ENCODE measurements around the gene GFM2. TPM values are rescaled to one million over a fixed set of nuclear protein-coding genes. Genes with fewer than 3 reads are reported as not detected.
"Not testable (repeated sequence)": the region's sequence is repeated elsewhere in the genome, so short reads cannot be mapped to it uniquely, and the experiment has no call there.

Gene GFM2
- total RNA-seq, 1 donor from 2014 or later = 35.5 TPM

DNA sequence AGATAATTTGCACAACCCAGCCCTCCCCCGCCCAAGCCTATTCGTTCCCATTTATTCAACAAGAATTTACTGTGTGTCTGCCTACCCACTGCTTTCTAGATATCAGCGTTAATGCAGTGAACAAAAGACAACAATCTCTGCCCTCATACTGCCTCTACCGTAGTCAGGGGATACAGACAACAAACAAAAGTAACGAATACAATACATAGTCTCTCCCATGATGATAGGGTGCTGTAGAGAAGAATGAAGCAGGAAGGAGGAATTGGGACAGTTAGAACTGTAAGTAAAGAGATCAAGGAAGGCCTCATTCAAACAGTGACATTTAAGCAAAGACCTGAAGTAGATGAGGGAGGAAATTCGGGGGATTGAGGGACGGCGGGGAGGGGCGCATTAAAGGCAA is 1.7 kb downstream of the GFM2 start:
- Mint-ChIP-seq H3K9me3 (no peaks in the 10 kb centered on the region), H3K27me3 (ENCODE audit: insufficient read depth) (no peaks in the 10 kb centered on the region), H3K27ac (peak overlapping the region; percentile 75), H3K36me3 (ENCODE audit: low read depth) (peaks cover 26% of the 10 kb centered on the region), H3K4me3 (peak overlapping the region; percentile 98), H3K4me1 (ENCODE audit: low read depth) (peaks cover 30% of the 10 kb centered on the region)
- intact Hi-C loops (cut with micrococcal nuclease) = loop anchor here (5.0 to 10.0 kb wide), 5 partner anchors 87 to 1492 kb away; partner anchors contain the start of genes ENC1 and POC5
- no peak for DNase-seq (ENCODE audit: low spot score)

DNA sequence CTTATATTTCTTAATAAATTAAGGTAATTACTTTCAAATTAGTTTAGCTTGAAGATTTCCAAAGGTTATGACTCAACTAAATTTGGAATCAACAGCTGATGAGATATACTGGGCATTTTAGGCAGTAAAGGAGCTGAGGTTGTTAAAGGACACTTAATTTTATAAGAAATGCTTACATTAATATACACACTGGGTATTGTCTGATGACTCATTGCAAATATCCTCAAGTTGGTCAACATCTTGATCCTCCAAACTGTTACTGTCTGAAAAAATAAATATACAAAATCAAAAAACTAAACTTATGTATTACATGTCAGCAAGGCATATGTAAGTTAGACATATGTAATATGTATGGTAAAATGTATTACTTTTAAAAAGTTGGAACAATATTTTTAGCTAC is 3.4 kb downstream of the GFM2 start:
- no peaks in the 10 kb centered on the region for H3K9me3 Mint-ChIP-seq
- intact Hi-C loops (cut with micrococcal nuclease) = loop anchor here (10.0 kb wide), 1 partner anchor 951 kb away; the partner anchor contains the start of gene POC5
- no peak overlapping the region for H3K27ac Mint-ChIP-seq
- no peaks in the 10 kb centered on the region for H3K27me3 Mint-ChIP-seq (ENCODE audit: insufficient read depth)
- peaks cover 25% of the 10 kb centered on the region for H3K4me1 Mint-ChIP-seq (ENCODE audit: low read depth)
- DNase-seq (ENCODE audit: low spot score) = no peak
- no peak overlapping the region for H3K4me3 Mint-ChIP-seq
- H3K36me3 Mint-ChIP-seq (ENCODE audit: low read depth) = peaks cover 22% of the 10 kb centered on the region

DNA sequence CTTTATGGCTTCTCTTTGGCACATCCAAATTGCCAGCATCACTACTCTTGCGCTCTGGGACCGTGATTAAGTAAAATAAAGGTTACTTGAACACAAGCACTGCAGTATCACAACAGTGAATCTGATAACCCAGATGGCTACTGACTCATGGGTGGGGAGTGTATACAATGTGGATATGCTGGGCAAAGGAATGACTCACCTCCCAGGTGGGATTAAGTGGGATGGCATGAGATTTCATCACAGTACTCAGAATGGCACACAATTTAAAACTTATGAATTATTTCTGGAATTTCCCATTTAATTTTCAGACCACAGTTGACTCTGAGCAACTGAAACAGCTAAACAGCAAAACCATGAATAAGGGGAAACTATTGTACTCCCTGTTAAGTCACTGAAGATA is 4.3 kb downstream of the GFM2 start:
- DNase-seq (ENCODE audit: low spot score) = no peak
- H3K4me3 Mint-ChIP-seq = no peak overlapping the region
- peak overlapping the region; percentile 45 for H3K27ac Mint-ChIP-seq
- H3K4me1 Mint-ChIP-seq (ENCODE audit: low read depth) = peaks cover 20% of the 10 kb centered on the region
- no peaks in the 10 kb centered on the region for H3K9me3 Mint-ChIP-seq
- H3K27me3 Mint-ChIP-seq (ENCODE audit: insufficient read depth) = no peaks in the 10 kb centered on the region
- peaks cover 22% of the 10 kb centered on the region for H3K36me3 Mint-ChIP-seq (ENCODE audit: low read depth)
- intact Hi-C loops (cut with micrococcal nuclease) = loop anchor here (10.0 kb wide), 1 partner anchor 952 kb away; the partner anchor contains the start of gene POC5

DNA sequence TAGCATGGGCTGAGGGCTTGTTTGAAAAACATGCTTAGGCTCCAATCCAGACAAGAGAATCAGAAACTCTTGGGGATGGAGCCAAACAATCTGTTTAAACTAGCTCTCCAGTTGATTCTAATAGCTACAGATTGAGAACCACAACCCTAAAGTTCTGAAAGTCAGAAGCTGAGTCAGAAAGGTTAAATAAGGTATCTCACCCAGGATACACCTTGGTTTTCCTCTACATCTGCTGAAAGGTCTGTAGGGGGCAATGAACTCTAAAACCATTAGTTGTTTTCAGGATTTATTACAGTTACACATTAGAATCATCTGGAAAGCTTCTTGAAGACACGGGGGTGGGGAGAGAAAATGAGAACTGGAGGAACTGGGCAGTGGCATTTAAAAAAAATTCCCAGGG is 5.7 kb downstream of the GFM2 start:
- DNase-seq (ENCODE audit: low spot score) = no peak
- peaks cover 20% of the 10 kb centered on the region for H3K4me1 Mint-ChIP-seq (ENCODE audit: low read depth)
- intact Hi-C loops (cut with micrococcal nuclease) = loop anchor here (10.0 kb wide), 1 partner anchor 954 kb away; the partner anchor contains the start of gene POC5
- no peak overlapping the region for H3K27ac Mint-ChIP-seq
- no peaks in the 10 kb centered on the region for H3K27me3 Mint-ChIP-seq (ENCODE audit: insufficient read depth)
- H3K4me3 Mint-ChIP-seq = no peak overlapping the region
- H3K36me3 Mint-ChIP-seq (ENCODE audit: low read depth) = peaks cover 29% of the 10 kb centered on the region
- H3K9me3 Mint-ChIP-seq = peaks cover 5% of the 10 kb centered on the region

DNA sequence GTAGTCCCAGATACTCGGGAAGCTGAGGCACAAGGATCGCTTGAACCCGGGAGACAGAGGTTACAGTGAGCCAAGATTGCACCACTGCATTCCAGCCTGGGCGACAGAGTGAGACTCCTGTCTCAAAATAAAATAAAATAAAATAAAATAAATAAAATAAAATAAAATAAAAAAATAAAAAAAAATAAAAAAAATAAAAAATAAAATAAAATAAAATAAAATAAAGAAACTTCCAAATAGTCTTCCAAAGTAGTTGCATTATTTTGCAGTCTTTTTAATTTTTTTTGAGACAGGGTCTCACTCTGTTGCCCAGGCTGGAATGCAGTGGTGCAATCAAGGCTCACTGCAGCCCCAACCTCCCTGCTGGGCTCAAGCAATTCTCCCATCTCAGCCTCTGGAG is 18.2 kb downstream of the GFM2 start:
- not testable (repeated sequence) for H3K27me3 Mint-ChIP-seq (ENCODE audit: insufficient read depth); H3K4me3 Mint-ChIP-seq
- H3K36me3 Mint-ChIP-seq (ENCODE audit: low read depth) = peaks cover 30% of the 10 kb centered on the region

DNA sequence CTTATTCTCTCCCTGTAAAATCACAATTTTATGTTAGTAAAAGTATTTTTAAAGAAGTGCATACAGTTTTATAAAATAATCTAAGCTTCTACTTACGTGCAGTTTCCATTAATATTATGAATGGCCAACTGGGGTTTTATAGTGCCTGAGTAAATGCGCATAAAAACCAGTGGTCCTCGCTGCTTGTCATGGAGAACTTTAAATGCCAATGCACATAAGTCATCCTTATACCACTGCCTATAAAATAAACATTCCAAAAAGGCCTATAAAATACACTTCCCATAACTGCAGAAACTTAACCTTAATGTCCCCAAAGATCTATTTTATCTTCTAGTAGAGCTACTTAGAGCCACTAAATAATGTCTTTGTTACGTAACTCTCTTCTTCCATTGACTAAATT is 28.5 kb downstream of the GFM2 start:
- no peaks in the 10 kb centered on the region for H3K27me3 Mint-ChIP-seq (ENCODE audit: insufficient read depth)
- no peak for DNase-seq (ENCODE audit: low spot score)
- H3K27ac Mint-ChIP-seq = no peak overlapping the region
- H3K4me3 Mint-ChIP-seq = no peak overlapping the region
- peaks cover 38% of the 10 kb centered on the region for H3K36me3 Mint-ChIP-seq (ENCODE audit: low read depth)
- intact Hi-C loops (cut with micrococcal nuclease) = no loop called here
- no peaks in the 10 kb centered on the region for H3K9me3 Mint-ChIP-seq
- no peaks in the 10 kb centered on the region for H3K4me1 Mint-ChIP-seq (ENCODE audit: low read depth)

More for the DNA sequence above, 18.2 kb downstream of the GFM2 start:
- intact Hi-C loops (cut with micrococcal nuclease); H3K4me1 Mint-ChIP-seq (ENCODE audit: low read depth); DNase-seq (ENCODE audit: low spot score); H3K27ac Mint-ChIP-seq; H3K9me3 Mint-ChIP-seq: not testable (repeated sequence)

DNA sequence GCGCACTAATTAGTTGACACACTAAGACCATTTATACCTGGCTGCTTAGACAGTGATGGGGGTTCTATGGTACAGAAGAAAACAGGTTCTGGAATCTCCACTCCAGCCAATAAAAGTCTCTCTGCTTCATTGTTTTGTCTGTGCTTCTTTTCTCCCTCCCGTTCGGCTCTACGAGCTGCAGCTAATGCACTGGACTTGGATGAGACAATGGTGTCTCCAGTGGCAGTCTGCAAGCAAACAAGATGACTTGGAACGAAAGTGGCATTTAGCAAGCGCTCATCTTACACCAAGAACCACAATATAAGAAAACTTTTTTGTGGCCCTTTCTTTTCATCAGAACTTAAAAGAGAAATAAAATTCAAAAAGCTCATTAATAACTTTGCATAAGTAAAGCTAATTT is 30.2 kb downstream of the GFM2 start:
- Mint-ChIP-seq H3K9me3 (no peaks in the 10 kb centered on the region), H3K36me3 (ENCODE audit: low read depth) (peaks cover 41% of the 10 kb centered on the region), H3K4me1 (ENCODE audit: low read depth) (no peaks in the 10 kb centered on the region), H3K27me3 (ENCODE audit: insufficient read depth) (no peaks in the 10 kb centered on the region), H3K27ac (no peak overlapping the region), H3K4me3 (no peak overlapping the region)
- no peak for DNase-seq (ENCODE audit: low spot score)
- intact Hi-C loops (cut with micrococcal nuclease) = no loop called here

DNA sequence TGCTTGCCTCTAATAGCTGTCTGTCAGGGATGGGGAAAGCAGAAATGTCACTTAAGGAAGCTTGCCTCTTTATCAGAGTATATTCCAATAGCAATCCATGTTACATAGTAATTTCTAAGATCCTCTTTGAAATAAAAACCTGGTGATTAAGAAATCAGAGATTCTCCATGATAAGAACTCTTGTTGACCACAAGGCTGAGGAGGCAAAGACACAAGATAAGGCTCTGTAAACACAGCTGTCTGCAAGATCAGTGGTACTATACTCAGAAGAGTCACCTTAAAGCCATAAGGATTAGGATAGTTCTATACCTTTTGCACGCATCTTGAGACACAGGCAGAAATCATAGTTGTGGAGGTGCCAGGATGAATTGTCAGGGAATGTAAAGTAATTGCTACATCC is 41.6 kb downstream of the GFM2 start:
- no peaks in the 10 kb centered on the region for H3K9me3 Mint-ChIP-seq
- H3K4me1 Mint-ChIP-seq (ENCODE audit: low read depth) = no peaks in the 10 kb centered on the region
- intact Hi-C loops (cut with micrococcal nuclease) = no loop called here
- DNase-seq (ENCODE audit: low spot score) = no peak
- H3K36me3 Mint-ChIP-seq (ENCODE audit: low read depth) = peaks cover 36% of the 10 kb centered on the region
- H3K27me3 Mint-ChIP-seq (ENCODE audit: insufficient read depth) = no peaks in the 10 kb centered on the region
- H3K27ac Mint-ChIP-seq = no peak overlapping the region
- no peak overlapping the region for H3K4me3 Mint-ChIP-seq

DNA sequence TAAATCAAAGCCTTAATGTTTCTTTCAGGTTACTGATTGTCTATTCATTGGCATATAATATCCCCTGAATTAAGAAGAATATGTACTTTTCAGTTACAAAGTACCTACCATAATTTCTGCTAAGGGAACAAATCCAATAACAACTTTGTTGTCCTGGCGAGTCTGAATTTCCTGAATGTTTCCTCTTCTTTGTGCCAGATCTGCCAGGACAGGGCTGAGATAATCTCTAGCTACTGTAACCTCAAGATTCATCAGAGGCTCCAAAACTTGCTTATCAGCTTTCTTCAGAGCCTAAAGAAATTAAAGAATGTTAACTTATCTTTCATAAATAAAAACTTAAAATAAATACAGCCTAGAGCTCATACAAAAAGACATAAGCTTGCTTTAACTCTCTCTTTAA is 44.6 kb downstream of the GFM2 start:
- intact Hi-C loops (cut with micrococcal nuclease) = no loop called here

DNA sequence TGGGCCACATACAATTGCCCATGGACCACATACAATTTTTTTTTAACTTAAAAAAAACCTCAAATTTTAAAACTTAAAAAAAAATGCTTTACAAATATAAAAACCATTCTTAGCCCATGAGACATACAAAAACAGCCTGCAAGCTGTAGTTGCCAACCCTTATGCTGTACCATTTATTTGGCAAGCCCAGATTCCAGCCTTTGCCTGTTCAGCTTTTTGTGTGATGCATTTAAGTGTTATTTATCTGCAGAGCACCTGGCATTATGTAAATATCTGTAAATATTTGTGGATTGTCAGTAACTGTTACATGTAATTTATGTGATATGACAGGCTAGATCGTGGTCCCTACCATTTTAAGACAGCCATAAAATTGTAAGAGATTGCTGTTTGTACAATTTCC is 49.3 kb downstream of the GFM2 start:
- no peak overlapping the region for H3K27ac Mint-ChIP-seq
- no peaks in the 10 kb centered on the region for H3K9me3 Mint-ChIP-seq
- no peaks in the 10 kb centered on the region for H3K27me3 Mint-ChIP-seq (ENCODE audit: insufficient read depth)
- DNase-seq (ENCODE audit: low spot score) = no peak
- intact Hi-C loops (cut with micrococcal nuclease) = no loop called here
- H3K4me3 Mint-ChIP-seq = no peak overlapping the region
- H3K36me3 Mint-ChIP-seq (ENCODE audit: low read depth) = peaks cover 40% of the 10 kb centered on the region
- no peaks in the 10 kb centered on the region for H3K4me1 Mint-ChIP-seq (ENCODE audit: low read depth)

More for the DNA sequence above, 44.6 kb downstream of the GFM2 start:
- H3K27me3 Mint-ChIP-seq (ENCODE audit: insufficient read depth) = no peaks in the 10 kb centered on the region
- no peak overlapping the region for H3K4me3 Mint-ChIP-seq
- H3K9me3 Mint-ChIP-seq = no peaks in the 10 kb centered on the region
- peaks cover 43% of the 10 kb centered on the region for H3K36me3 Mint-ChIP-seq (ENCODE audit: low read depth)
- H3K27ac Mint-ChIP-seq = no peak overlapping the region
- DNase-seq (ENCODE audit: low spot score) = no peak
- H3K4me1 Mint-ChIP-seq (ENCODE audit: low read depth) = no peaks in the 10 kb centered on the region

DNA sequence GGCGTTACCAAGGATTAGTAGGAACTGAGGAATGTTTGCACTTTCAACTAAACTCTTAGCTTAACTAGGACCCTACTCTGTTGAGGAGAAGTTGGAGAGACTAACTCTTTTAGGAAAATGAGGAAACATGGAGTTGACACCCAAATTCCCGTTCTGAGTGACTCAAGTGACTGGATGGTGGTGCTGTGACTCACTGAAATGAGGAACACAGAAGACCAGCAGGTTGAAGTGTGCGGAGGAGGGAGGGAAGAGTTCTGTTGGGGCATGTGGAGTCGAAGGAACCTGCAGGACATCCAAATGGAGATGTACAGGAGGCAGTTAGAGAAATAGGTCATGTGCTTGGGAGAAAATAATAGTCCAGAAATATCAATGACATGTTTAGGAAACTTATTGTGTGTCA is 73.7 kb downstream of the GFM2 start:
- peaks cover 38% of the 10 kb centered on the region for H3K36me3 Mint-ChIP-seq (ENCODE audit: low read depth)
- peaks cover 7% of the 10 kb centered on the region for H3K4me1 Mint-ChIP-seq (ENCODE audit: low read depth)
- no peaks in the 10 kb centered on the region for H3K9me3 Mint-ChIP-seq
- no peaks in the 10 kb centered on the region for H3K27me3 Mint-ChIP-seq (ENCODE audit: insufficient read depth)
- intact Hi-C loops (cut with micrococcal nuclease) = no loop called here
- H3K27ac Mint-ChIP-seq = no peak overlapping the region
- H3K4me3 Mint-ChIP-seq = no peak overlapping the region
- DNase-seq (ENCODE audit: low spot score) = no peak

DNA sequence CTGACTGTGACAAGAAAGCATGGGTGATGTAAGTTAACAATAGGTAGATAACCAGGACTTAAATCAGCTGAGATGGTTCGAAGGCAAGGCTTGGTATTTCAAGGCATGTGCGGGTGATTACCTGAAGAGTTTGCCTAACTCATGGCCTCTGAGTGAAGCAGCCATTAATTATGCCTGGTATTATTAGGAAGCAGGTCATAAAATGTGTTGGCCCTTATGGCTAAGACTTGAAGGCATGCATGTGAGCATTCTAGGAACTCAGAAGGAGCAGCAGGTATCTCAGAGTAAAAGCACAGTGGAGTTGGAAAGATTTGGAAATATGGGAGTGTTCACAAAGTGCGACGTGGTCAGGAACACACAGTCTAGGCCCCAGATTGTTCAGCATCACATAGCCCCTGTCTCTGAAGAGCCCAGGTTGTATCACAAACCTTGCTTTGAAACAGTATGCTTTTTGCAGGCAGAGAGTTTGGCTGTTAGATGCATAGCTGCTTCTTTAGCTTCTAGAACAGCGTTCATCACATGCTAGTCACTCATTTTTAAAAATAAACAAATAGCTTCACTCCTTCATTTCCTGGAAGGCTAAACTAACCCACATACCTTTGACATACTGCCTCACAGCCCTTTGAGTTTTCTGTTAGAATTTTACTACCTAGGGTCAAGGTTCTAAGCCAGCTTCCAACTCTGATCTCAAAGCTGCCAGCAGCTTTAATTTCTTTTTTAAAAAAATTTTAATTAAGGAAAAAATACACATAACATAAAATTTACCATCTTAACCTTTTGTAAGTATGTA is 79.8 kb downstream of the GFM2 start:
- Mint-ChIP-seq H3K9me3 (no peaks in the 10 kb centered on the region), H3K27me3 (ENCODE audit: insufficient read depth) (peaks cover 3% of the 10 kb centered on the region)
- intact Hi-C loops (cut with micrococcal nuclease) = loop anchor here (5.0 to 10.0 kb wide), 6 partner anchors 180 to 1122 kb away; partner anchors contain the start of genes ANKRA2, ANKRD31, FAM169A and HMGCR

DNA sequence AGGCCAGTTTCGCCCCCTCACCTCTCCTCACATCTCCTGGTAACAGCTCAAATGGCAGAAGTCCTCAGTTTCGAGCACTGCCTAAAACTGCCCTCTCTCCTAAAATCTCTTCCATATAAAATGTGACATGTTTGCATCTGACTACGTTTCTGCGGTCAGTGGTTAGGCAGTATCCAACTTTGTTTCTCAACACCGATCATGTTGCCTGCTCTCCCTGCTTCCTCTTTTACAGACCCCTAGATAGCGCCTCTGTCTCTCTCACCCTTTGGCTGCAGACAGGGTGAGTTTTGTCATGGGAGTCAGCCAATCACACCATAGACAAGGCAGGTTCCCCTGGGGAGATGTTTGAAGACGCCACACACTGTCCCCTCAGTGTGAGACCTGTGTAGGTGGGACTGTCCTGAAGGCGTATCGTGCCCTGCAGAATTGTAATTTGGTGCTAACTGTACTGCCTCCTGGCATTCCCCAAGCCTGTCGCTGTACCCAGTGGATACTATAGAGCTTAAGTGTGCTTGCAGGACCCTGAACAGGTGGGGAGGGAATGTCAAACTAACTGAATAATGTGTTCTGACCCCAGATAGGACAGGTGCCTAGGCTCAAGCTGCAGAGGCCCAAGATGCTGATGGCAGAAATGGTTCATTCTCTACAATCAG is 80.8 kb downstream of the GFM2 start:
- H3K27ac Mint-ChIP-seq = peak overlapping the region; percentile 71
- peak overlapping the region; percentile 90 for H3K4me3 Mint-ChIP-seq
- H3K27me3 Mint-ChIP-seq (ENCODE audit: insufficient read depth) = peaks cover 7% of the 10 kb centered on the region
- peaks cover 23% of the 10 kb centered on the region for H3K4me1 Mint-ChIP-seq (ENCODE audit: low read depth)
- intact Hi-C loops (cut with micrococcal nuclease) = loop anchor here (1.0 to 10.0 kb wide), 10 partner anchors 45 to 1121 kb away; partner anchors contain the start of genes ANKRA2, ANKRD31, ENC1 and FAM169A
- peaks cover 23% of the 10 kb centered on the region for H3K36me3 Mint-ChIP-seq (ENCODE audit: low read depth)
- no peak for DNase-seq (ENCODE audit: low spot score)
- no peaks in the 10 kb centered on the region for H3K9me3 Mint-ChIP-seq

More for the DNA sequence above, 79.8 kb downstream of the GFM2 start:
- DNase-seq (ENCODE audit: low spot score) = no peak
- Mint-ChIP-seq H3K36me3 (ENCODE audit: low read depth) (peaks cover 23% of the 10 kb centered on the region), H3K27ac (no peak overlapping the region), H3K4me3 (peak overlapping the region; percentile 90), H3K4me1 (ENCODE audit: low read depth) (peaks cover 23% of the 10 kb centered on the region)
